ENCODE measurements around the gene C2orf68. TPM values are rescaled to one million over a fixed set of nuclear protein-coding genes. Genes with fewer than 3 reads are reported as not detected.

The C2orf68 gene
- total and polyA plus RNA-seq, 2 of the 13 experiments (the other 11 are each of a cell fraction or from before 2014, with no cell fraction given): 47.1 to 77.4 TPM

DNA sequence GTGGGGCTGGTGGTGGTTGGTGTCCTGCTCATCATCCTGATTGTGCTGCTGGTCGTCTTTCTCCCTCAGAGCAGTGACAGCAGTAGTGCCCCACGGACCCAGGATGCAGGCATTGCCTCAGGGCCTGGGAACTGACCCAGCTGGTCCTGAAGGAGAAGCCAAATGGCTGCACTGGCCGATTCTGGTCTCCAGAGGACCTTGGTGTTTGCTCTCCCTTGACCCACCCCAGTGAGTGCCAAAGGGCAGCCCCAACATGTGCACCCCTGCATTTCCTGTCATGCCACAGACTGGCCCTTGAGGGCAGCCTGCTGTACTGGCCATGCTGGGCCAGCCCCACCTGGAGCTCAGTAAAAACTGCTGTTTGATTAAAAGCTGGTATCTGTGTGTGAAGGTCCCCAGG, 18.8 kb downstream of the C2orf68 start (continued):
- TF ChIP-seq EEA1 (CRISPR knock-in tag; IDR thresholded peaks at IDR 0.05; ENCODE audit: borderline replicate concordance) (no peak), SOX5 (CRISPR knock-in tag; IDR thresholded peaks at IDR 0.05; ENCODE audit: borderline replicate concordance) (peak; percentile 56; the same call in 1 of the 2 replicates), ADNP (CRISPR knock-in tag; IDR thresholded peaks at IDR 0.05) (no peak), ZNF382 (CRISPR knock-in tag; IDR thresholded peaks at IDR 0.05; ENCODE audit: borderline replicate concordance) (no peak), ARNT (IDR thresholded peaks at IDR 0.05) (no peak), HOXD1 (CRISPR knock-in tag; IDR thresholded peaks at IDR 0.05) (no peak), ZNF792 (CRISPR knock-in tag; IDR thresholded peaks at IDR 0.05) (no peak), RBAK (CRISPR knock-in tag; IDR thresholded peaks at IDR 0.05) (no peak), NFE2 (CRISPR knock-in tag; IDR thresholded peaks at IDR 0.05) (no peak), KLF11 (CRISPR knock-in tag; IDR thresholded peaks at IDR 0.05) (no peak), SRSF4 (IDR thresholded peaks at IDR 0.05; ENCODE audit: low read depth, low read length, poor library complexity, severe bottlenecking) (no peak), RFXAP (CRISPR knock-in tag; IDR thresholded peaks at IDR 0.05; ENCODE audit: borderline replicate concordance) (no peak), ZNF333 (CRISPR knock-in tag; IDR thresholded peaks at IDR 0.05; ENCODE audit: borderline replicate concordance) (0 out of 2 replicates have a peak, but pooled peaks have one; percentile 49), MED8 (CRISPR knock-in tag; IDR thresholded peaks at IDR 0.05; ENCODE audit: insufficient replicate concordance) (no peak), SP4 (CRISPR knock-in tag; IDR thresholded peaks at IDR 0.05) (no peak; the same call in 1 of the 2 replicates), KDM3A (CRISPR knock-in tag; IDR thresholded peaks at IDR 0.05; ENCODE audit: low read depth) (no peak), MIXL1 (CRISPR knock-in tag; IDR thresholded peaks at IDR 0.05) (no peak), ZNF468 (CRISPR knock-in tag; IDR thresholded peaks at IDR 0.05) (no peak), CCAR2 (optimal IDR thresholded peaks at IDR 0.05; ENCODE audit: low read depth, low read length) (no peak), RORA (CRISPR knock-in tag; IDR thresholded peaks at IDR 0.05) (no peak), SRSF1 (optimal IDR thresholded peaks at IDR 0.05; ENCODE audit: low read depth, low read length) (no peak), CERS6 (CRISPR knock-in tag; IDR thresholded peaks at IDR 0.05) (no peak), ZBTB38 (CRISPR knock-in tag; IDR thresholded peaks at IDR 0.05) (no peak), STAG1 (CRISPR knock-in tag; IDR thresholded peaks at IDR 0.05) (peak; percentile 14; the same call in 1 of the 2 replicates)
- TF ChIP-seq, protein P1, sequence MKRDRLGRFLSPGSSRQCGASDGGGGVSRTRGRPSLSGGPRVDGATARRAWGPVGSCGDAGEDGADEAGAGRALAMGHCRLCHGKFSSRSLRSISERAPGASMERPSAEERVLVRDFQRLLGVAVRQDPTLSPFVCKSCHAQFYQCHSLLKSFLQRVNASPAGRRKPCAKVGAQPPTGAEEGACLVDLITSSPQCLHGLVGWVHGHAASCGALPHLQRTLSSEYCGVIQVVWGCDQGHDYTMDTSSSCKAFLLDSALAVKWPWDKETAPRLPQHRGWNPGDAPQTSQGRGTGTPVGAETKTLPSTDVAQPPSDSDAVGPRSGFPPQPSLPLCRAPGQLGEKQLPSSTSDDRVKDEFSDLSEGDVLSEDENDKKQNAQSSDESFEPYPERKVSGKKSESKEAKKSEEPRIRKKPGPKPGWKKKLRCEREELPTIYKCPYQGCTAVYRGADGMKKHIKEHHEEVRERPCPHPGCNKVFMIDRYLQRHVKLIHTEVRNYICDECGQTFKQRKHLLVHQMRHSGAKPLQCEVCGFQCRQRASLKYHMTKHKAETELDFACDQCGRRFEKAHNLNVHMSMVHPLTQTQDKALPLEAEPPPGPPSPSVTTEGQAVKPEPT (CRISPR knock-in tag; IDR thresholded peaks at IDR 0.05; ENCODE audit: low read depth): no peak
- TF ChIP-seq, protein P2, sequence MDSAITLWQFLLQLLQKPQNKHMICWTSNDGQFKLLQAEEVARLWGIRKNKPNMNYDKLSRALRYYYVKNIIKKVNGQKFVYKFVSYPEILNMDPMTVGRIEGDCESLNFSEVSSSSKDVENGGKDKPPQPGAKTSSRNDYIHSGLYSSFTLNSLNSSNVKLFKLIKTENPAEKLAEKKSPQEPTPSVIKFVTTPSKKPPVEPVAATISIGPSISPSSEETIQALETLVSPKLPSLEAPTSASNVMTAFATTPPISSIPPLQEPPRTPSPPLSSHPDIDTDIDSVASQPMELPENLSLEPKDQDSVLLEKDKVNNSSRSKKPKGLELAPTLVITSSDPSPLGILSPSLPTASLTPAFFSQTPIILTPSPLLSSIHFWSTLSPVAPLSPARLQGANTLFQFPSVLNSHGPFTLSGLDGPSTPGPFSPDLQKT (CRISPR knock-in tag; IDR thresholded peaks at IDR 0.05; ENCODE audit: borderline replicate concordance): no peak
- TF ChIP-seq, protein P3, sequence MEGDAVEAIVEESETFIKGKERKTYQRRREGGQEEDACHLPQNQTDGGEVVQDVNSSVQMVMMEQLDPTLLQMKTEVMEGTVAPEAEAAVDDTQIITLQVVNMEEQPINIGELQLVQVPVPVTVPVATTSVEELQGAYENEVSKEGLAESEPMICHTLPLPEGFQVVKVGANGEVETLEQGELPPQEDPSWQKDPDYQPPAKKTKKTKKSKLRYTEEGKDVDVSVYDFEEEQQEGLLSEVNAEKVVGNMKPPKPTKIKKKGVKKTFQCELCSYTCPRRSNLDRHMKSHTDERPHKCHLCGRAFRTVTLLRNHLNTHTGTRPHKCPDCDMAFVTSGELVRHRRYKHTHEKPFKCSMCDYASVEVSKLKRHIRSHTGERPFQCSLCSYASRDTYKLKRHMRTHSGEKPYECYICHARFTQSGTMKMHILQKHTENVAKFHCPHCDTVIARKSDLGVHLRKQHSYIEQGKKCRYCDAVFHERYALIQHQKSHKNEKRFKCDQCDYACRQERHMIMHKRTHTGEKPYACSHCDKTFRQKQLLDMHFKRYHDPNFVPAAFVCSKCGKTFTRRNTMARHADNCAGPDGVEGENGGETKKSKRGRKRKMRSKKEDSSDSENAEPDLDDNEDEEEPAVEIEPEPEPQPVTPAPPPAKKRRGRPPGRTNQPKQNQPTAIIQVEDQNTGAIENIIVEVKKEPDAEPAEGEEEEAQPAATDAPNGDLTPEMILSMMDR (CRISPR knock-in tag; IDR thresholded peaks at IDR 0.05): peak; percentile 47
